Measurements from ENCODE around the gene HELT.

The HELT gene

DNA sequence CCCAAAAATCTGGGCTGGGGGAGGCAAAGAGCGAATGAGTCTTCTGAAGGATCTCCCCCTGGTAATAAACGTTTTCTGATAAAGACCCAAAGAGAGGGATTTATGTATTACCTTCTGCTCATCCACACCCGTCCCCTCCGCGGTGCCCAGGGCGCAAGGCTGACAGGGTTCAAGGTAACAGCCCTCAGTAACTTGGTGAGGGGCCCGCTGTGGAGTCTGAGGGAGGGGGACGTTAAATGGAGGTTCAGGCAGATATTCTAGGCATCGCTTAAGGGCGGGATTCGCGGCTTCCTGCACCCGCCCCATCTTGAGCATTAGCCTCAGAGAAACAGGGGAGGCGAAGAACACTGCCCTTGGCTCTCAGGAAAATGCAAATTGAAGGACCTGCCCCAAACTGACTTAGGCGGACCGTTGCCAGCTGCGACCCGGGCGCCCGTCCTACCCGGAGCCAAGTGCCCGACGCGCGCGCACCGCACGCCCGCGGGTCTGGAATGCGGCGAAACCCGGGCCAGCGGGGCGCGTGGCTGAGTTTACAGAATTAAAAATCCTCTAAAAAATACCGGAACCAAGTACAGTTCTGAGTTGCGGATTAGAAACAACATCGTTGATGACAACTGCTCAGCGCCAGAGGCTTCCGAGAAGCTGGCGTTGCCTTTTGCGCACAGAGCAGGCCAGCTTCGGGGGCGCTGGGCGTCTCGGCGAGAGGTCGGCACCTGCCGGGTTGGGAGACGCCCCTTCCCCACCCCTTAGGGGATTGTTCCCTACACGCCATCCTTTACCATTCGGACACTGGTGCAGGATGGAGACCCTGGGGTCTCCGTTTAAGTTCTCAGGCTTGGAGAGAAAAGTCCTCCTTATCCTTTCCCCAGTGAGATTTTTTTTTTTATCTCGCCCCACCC lies 2.8 kb downstream of the HELT start:
- TF ChIP-seq, protein P1, sequence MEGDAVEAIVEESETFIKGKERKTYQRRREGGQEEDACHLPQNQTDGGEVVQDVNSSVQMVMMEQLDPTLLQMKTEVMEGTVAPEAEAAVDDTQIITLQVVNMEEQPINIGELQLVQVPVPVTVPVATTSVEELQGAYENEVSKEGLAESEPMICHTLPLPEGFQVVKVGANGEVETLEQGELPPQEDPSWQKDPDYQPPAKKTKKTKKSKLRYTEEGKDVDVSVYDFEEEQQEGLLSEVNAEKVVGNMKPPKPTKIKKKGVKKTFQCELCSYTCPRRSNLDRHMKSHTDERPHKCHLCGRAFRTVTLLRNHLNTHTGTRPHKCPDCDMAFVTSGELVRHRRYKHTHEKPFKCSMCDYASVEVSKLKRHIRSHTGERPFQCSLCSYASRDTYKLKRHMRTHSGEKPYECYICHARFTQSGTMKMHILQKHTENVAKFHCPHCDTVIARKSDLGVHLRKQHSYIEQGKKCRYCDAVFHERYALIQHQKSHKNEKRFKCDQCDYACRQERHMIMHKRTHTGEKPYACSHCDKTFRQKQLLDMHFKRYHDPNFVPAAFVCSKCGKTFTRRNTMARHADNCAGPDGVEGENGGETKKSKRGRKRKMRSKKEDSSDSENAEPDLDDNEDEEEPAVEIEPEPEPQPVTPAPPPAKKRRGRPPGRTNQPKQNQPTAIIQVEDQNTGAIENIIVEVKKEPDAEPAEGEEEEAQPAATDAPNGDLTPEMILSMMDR (IDR thresholded peaks at IDR 0.05; ENCODE audit: low read depth, low read length), result no peak
- no peak overlapping the region for H3K4me3 ChIP-seq (ENCODE audit: low read depth, low read length)
- no peak for DNase-seq (ENCODE audit: low read depth, low spot score)
- in situ Hi-C loops (cut with HindIII; ENCODE audit: low sequenced_read_pairs), result no loop called here

DNA sequence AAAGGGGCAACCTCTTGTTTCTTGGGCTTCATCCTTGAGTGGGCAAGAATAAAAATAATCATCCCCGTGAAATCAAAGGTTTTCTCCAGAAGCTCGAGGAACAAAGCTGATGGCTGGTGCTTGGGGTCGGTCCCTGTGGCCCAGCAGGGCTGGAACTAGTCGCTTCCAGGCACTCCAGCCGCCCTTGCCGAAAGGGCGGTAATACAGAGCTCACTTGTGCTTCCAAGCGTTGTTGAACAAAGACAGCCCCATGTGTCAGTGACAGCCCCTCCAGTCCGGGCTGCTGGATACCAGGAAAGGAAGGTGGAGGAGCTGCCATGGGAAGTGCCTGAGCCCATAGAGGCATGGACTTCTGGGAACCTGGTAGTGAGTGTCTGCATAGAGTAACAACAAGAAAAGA lies 5.2 kb downstream of the HELT start:
- H3K4me3 ChIP-seq (ENCODE audit: low read depth, low read length), result no peak overlapping the region
- TF ChIP-seq, protein P1 (IDR thresholded peaks at IDR 0.05; ENCODE audit: low read depth, low read length), result no peak
- DNase-seq (ENCODE audit: low read depth, low spot score), result no peak
- in situ Hi-C loops (cut with HindIII; ENCODE audit: low sequenced_read_pairs), result no loop called here

DNA sequence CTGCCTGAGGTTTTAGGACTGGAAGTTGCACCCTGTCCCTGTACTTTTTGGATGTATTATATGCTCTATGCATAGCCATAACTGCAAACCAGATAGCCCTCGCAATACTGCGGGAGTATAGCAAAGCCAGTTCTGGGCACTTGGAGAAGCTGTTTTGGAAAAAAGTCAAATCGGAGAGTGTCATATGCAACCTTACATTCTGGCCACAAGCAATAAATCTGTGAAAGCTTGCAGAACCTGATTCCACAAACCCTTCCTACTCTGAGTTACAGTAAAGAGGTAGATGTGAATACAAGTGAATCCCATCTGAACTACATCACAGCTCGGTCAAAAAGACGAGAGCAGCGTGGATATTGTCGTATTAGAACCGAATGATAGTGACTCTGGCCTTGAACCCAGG lies 10.3 kb downstream of the HELT start:
- DNase-seq (ENCODE audit: low read depth, low spot score), result no peak
- TF ChIP-seq, protein P1 (IDR thresholded peaks at IDR 0.05; ENCODE audit: low read depth, low read length), result no peak
- no peak overlapping the region for H3K4me3 ChIP-seq (ENCODE audit: low read depth, low read length)
- in situ Hi-C loops (cut with HindIII; ENCODE audit: low sequenced_read_pairs), result no loop called here

DNA sequence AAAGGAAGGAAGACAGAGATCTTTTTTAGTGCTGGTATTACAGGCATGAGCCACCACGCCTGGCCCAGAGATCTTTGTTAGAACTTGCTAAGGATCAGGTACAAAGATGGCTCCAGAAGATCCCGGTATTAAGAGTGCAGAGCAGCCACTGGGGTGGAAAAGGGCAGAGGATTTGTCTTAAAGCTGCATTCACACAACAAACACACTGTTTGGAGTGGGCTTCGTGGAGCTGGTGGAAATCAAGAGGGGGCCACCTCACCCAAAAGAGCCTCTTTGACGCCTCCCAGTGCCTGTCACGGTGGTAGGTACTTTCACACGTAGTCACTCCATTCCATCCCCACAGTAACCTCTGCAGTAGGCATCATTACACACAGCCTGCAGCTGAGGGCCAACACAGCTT lies 13.3 kb downstream of the HELT start:
- H3K4me3 ChIP-seq (ENCODE audit: low read depth, low read length), result no peak overlapping the region
- TF ChIP-seq, protein P1 (IDR thresholded peaks at IDR 0.05; ENCODE audit: low read depth, low read length), result no peak
- DNase-seq (ENCODE audit: low read depth, low spot score), result no peak
- in situ Hi-C loops (cut with HindIII; ENCODE audit: low sequenced_read_pairs), result no loop called here

DNA sequence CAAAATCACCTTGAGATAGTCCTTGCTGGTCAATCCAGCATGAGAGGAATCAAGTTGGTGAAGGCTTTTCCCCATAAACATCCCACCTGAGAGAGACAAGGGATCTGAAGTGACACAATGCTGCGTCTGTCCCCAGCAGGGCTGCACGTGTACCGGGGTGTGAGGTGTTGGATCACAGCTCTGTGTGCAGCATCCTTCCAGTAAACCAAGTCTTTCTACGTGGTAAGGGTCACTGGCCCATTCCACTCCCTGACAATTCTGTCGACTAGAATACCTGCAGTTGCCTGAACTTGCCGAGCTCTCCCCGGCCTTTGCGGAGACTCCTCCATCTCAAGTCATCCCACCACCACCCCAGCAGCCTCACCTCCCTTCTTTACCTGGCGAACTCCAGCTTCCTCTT lies 14.8 kb downstream of the HELT start:
- TF ChIP-seq, protein P1 (IDR thresholded peaks at IDR 0.05; ENCODE audit: low read depth, low read length), result no peak
- H3K4me3 ChIP-seq (ENCODE audit: low read depth, low read length), result no peak overlapping the region
- in situ Hi-C loops (cut with HindIII; ENCODE audit: low sequenced_read_pairs), result no loop called here
- no peak for DNase-seq (ENCODE audit: low read depth, low spot score)

DNA sequence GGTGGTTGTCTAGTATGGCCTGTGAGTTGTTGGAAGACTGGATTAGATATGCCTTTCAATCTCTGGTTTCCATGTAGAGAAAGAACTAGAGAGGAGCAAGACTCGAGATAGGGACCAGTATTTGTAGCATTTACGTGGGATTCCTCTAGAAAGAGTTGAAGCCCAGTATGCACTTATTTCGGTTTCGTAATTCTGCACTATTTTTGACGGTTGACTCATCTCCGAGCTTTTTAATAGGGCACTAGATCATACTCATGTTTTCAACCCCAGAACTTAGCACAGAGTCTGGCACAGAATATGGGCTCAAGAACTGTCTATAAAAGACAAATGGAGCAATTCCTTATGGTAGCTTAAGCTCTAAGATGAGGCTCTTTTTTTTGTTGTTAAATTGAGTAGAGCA lies 15.7 kb downstream of the HELT start:
- TF ChIP-seq, protein P1 (IDR thresholded peaks at IDR 0.05; ENCODE audit: low read depth, low read length), result no peak
- in situ Hi-C loops (cut with HindIII; ENCODE audit: low sequenced_read_pairs), result no loop called here
- DNase-seq (ENCODE audit: low read depth, low spot score), result no peak

More for the DNA sequence above, 15.7 kb downstream of the HELT start:
- no peak overlapping the region for H3K4me3 ChIP-seq (ENCODE audit: low read depth, low read length)

All from astrocyte of the spinal cord (primary cell).